GM19035 (cell line): ENCODE measurements around the gene LMLN.
"Not testable (repeated sequence)": the region's sequence is repeated elsewhere in the genome, so short reads cannot be mapped to it uniquely, and the experiment has no call there.

Source experiments
- ATAC-seq: cut with Tn5 transposase; IDR thresholded peaks from one replicate; pipeline ENCODE4 v1.9.1; 2021; ENCODE audit not compliant: unreplicated experiment

Gene LMLN

GRCh38 chr3:198071602-198072287 lies 111.7 kb downstream of the LMLN start:
- no peak for ATAC-seq

DNA sequence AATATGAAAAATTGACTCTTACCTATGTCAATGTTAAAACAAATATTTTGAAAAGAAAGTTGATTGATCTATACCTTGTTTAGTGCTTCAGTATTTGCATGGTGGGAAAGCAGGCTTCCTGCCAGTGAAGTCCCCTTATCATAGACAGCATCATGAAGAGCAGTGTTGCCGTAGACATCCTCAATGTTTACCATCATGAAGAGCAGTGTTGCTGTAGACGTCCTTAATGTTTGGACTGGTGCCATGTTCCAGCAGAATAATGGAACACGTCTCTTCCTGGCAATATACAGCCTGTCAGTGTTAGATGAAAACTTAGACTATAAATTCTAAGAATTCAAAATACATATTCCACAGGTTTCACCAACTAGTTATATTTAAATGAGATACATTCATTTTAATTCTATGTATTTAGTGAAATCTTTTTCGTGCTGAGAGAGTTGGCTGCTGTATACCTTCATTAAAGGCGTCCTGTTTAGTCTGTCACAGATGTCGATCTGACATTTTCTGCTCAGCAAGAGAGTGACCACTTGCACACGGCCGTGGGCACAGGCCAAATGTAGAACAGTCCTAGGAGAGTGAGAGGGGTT lies 116.8 kb downstream of the LMLN start:
- no peak for ATAC-seq

DNA sequence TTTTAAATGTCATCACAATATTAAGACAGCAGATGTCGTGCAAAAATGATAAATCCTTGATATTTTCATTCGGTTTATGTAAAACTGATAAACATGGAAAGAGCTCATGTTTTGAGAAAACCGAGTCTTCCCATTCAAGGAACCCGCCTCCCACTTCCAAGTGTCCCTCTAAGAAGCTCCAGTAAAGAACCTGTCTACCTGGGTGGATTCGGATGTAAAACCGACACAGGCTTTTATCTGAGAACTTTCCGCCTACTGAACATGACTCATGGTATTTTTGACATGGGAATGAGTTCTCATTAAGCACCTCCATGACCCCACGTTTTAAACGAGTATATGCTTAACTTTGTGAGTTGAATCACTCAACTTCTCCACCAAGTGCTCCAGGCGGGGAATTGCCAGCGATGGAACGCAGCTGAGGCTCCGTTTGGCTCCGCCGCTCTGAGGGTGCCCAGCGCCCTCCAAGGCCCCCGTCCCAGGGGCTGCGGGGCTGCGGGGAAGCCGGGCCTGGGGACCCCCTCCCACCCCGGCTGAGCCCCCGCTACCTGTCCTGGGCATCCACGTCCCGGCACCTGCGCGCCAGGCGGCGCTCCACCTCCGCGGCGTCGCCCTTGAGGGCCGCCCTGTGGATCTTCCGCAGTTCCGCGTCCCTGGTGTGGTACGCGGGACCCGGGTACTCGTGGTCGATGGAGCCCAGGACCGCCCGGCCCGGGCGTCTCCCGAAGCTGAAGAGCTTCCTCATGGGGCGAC lies 119.9 kb downstream of the LMLN start:
- no peak for ATAC-seq

DNA sequence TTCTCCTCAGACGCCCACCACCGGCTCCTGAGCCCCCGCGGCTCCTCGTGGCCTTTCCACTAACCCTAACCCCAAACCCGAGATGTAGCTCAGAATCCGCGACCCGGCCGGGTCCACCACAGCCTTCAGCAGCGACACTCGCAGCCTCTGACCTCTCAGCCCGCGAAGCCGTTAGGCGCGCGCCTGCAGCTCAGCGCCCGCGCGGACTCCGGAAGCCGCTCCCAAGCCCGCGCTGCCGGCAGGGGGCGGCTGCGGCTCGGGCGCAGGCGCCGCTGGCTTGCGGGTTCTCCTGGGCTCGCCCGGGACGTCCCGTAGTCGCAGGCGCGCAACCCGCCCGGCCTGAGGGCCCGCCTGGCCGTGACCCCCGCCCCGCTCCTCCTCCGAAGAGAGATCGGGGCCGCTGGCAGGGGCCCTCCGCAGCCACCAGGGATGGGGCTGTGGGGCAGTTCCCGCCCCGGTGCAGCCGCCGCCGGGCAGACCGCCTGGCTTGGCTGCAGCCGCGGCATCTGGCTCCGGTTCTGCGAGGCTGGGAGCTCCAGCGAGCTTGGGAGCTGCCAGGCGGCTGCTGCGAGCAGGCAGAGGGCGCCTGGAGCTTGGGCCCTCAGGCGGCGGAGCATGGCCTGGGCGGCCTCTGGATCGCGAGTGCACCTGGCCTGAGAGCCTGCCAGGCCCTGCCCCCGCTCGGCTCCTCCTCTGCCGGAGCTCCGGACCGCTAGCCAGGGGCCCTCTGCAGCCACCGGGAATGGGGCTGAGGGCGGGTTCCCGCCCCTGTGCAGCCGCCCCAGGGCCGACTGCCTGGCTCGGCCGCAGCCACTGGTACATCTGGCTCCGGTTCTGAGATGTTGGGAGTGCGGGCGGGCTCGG lies 120.7 kb downstream of the LMLN start:
- peak; percentile 89 for ATAC-seq

DNA sequence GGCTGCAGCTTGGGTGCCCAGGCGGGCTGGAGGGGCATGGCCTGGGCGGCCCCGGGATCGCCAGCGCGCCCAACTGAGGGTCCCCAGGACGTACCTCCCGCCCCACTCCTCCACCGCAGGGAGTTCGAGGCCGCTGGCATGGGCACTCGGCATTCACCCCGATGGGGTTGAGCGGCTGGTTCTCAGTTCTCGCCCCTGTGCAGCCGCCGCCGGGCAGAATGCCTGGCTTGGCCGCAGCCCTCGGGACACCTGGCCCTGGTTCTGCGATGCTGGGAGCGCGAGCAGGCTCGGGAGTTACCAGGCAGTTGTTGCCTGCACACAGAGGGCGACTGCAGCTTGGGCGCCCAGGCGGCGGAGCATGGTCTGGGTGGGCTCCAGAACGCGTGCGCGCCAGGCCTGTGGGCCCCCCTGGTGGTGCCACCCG lies 121.4 kb downstream of the LMLN start:
- no peak for ATAC-seq

- not testable (repeated sequence) for ATAC-seq
Measured at GRCh38 chr3:198082226-198082625, 122.2 kb downstream of the LMLN start.

GRCh38 chr3:198088421-198088955 lies 128.5 kb downstream of the LMLN start:
- no peak for ATAC-seq

GRCh38 chr3:198090795-198091332 lies 130.8 kb downstream of the LMLN start:
- ATAC-seq, result no peak

DNA sequence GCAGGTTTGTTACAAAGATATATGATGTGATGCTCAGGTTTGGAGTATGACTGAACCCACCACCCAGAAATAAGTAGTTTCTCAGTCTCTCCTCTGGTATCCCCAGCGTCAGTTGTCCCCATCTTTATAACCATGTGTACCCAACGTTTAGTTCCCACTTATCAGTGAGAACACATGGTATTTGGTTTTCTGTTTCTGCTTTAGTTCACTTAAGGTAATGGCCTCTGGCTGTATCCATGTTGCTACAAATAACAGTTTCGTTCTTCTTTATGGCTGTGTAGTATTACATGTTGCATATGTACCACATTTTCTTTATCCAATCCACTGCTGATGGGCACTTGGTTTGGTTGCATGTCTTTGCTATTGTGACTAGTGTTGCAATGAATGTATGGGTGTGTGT lies 132.3 kb downstream of the LMLN start:
- no peak for ATAC-seq

DNA sequence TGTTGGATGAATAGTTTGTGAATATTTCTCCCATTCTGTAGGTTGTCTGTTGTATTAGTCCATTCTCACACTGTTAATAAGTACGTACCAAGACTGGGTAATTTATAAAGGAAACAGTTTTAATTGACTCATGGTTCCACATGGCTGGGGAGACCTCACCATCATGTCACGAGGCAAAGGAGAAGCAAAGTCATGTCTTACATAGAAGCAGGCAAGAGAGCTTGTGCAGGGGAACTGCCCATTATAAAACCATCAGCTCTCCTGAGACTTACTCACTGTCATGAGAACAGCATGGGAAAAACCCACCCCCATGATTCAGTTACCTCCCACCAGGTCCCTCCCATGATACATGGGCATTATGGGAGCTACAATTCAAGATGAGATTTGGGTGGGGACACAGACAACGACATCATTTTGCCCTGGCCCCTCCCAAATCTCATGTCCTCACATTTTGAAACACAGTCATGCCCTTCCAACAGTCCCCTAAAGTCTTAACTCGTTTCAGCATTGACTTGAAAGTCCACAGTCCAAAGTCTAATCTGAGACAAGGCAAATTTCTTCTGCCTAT lies 133.2 kb downstream of the LMLN start:
- no peak for ATAC-seq
